ENCODE data around the gene MOB3B. TPM values are rescaled to one million over a fixed set of nuclear protein-coding genes. Genes with fewer than 3 reads are reported as not detected.

The MOB3B gene
- total RNA-seq, 1 experiment from 2014 or later = 3.0 TPM

DNA sequence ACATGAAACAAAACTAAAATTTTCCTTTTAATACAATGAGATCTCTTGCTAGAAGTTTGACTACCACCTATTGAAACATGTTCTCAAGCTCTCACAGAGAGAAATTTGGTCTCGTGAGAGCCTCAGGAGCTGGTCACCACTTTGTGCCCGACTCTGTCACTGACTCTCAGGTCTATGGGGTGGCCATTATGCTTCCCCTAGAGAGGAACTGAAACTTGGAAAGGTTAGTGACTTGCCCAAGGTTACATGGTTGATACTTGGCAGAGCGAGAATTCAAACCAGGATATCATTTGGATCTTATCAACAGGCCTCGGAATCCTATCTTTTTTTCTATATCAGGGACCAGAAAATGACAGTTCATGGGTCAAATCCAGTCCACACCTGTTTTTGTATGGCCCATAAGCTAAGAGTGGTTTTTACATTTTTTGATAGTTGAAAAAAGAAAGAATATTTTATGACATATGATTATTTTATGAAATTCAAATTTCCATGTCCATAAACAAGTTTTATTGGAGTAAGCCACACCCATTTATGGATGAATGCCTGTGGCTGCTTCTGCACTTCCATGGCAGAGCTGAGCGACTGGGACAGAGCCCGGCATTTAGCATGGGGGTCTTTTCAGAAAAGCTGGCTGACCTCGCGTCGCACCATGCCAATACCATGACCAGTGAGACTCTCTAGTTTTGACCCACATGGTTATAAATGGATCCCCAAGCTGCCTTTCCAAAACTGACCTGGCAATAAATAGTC is 187.9 kb downstream of the MOB3B start:
- DNase-seq (ENCODE audit: low read depth) = no peak

DNA sequence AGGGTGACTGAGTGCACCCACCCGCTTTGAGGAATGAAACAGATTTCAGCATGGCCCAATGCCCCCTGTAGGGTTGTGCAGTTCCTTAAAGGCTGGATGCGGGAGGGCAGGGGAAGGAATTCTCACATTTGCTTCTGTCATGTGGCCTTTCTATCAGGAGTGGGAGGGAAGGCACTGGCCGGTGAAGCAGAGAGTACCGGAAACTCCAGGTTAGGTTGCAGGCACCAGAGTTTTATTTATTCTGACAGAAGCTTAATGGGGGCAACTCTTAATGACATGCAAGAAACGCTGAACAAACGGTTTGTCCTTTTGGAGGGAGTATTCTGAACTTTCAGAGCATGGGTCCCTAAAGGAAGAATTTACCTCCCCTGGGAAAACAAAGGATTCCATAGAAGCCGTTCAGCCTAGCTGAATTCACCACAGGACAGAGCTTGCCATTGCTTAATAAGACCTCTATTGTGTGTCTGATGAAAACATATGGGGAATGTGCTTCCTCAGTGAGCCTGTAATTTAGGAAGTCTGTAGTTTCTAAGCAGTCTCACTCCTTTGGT is 188.6 kb downstream of the MOB3B start:
- no peak for DNase-seq (ENCODE audit: low read depth)

DNA sequence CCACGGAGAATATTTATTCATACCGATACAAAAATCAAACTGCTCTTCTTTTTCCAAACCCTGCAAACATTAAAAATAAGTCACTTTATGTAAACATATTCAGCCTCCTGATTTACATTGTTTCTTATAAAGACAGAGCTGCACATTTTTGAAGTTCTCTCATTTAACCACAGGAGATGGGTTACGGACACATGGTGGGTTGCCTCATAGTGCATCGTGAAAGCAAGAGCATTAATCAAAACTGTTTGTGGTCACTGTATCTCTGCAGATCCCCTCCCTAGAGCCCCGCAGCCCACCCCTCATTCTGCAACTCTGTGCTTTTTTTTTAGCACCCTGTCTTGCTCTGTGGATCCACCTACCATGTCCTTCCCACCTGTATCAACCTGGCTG is 189.3 kb downstream of the MOB3B start:
- DNase-seq (ENCODE audit: low read depth) = no peak

DNA sequence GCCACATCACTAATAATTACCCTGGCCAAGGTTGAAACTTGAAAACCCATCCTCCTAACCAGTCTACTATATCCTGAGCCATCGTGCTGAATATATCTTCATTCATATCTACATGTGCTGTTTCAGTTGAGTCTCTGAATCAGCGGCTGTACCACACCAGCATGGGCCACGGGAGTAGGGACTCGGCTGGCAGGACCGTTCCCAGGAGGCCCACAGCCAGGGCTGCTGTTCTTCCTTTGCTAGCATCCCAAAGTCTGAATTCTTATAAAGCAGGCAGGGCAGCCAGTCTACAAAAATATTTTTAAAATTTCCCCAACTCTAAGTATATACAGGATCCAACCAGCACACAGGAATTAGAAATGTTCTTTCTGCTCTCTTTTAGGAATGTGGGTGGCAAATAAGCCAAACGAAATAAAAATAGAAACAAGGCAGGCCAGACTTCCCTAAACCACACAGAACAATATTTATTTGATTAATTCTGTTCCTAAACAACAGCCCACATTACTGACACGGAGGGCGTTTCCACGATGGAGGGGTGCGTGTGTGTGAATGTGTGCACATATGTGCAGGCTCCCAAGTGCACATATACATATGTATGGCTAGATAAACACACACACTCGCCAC is 189.8 kb downstream of the MOB3B start:
- no peak for DNase-seq (ENCODE audit: low read depth)

DNA sequence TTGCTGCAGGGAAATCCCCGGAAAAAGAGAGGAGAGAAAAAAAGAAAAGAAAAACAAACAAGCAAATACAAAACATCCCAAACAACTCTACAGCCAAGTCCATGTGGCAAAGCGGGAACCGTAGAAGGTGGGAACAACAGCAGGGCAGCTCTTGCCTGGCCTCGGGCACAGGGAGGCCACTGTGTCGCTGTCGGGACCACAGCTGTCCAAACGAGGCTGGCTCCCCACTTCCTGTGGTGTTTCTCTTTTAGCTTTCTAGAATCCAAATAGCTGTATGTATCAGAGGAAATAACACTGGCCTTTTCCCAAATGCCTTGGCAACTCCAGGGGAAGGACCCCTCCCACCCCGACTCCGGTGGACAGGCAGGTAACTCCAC is 191.1 kb downstream of the MOB3B start:
- no peak for DNase-seq (ENCODE audit: low read depth)

DNA sequence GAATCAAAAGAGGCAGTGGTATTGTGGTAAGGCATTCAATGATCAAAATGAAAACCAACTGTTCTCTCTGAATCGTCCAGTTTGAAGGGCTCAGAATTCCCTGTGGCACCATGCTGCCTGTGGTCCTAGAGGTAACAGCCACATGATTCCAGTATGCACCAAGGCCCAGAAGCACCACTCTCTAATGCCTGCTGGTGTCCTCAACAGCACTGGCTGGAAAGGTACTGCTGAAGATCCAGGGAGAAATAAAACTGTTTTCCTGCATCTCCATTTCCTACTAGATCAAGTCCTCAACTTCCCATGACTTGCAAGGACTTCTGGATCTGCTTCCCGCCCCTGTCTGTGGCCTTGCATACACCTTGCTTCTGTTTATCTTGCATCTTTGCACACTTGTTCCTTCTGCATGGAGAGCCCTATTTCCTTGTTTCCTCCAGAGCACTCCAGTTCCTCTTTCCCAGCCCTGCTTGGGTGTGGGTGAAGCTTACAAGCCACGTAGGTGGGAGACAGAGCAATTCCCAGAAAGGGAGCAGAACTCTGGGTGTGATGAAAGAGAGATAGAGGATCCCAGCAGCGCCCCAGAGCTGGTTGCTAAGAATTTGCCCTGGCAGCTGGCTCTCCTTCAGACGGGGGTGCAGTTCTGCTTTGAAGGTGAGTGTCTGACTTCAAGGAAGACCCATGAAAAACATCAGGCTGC is 191.6 kb downstream of the MOB3B start:
- DNase-seq (ENCODE audit: low read depth) = no peak

DNA sequence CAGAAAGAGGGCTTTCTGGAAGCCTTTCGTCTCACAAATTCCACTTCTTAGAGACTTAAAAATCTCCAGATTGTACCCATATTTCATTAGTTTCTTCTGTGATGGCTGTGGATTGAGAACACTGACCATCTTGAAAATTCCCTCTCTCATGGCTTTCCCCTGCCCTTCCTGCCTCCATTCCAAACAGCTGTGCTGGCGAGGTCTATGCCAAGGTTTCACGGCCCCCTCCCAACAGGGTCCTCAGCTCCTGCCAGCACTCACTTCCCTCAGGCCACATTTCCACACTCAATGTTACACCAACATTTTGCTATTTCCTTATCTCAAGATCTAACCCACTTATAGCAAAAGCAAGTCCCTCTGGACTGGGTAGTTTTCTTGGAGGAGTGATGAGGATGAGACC is 192.4 kb downstream of the MOB3B start:
- DNase-seq (ENCODE audit: low read depth) = no peak

DNA sequence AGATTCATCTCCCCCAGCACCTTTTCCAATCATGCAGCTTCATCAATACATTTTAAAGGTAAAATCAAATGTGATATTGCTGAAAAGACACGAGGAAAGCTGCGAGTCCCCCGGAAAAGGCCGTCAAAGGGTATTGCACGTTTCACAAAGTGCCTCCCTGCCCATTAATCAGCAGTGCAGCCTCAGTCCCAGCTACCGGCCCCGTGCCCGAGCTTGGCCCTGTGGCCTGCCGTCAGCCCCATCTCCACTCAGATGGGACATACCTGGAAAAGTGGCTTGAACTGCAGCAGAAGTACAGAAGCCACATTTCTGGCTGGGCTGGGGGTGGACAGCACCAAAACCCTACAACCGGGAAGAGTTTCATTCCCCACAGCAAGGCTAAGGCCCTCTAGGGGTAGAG is 192.8 kb downstream of the MOB3B start:
- no peak for DNase-seq (ENCODE audit: low read depth)

DNA sequence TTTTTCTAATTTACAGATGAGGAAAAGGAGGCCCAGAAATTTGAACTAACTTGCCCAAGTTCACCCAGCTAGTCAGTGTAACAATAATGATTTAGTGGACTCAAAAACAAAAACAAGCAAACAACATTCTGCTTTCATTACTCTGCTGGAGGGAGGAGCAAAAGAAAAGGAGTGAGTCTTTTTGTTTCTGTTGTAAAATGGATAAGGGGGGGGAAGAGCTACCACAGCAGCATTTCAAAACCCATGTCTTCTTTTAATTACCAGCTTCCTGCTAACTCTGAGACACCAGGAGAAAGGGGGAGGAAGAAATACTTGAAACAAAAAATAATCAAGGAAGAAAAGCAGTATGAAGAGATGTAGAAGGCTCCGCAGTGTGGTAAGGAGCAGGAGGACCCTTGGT is 193.5 kb downstream of the MOB3B start:
- DNase-seq (ENCODE audit: low read depth) = no peak

DNA sequence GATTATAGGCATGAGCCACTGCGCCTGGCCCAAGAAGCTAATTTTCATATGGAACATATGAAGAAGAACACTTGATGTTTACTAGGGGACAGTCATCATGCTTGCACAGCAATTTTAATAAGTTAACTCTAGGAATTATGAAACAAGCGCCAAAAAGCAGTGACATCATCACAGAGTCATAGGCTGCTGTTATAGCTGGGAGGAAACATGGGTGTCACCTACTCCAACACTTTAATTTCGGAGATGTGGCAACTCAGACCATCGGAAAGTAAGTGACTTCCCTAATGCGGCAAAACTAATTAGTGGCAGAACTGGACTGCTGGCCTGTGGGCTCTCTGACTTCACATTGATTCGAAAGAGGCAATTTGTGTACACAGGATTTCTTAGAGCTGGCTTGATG is 194.5 kb downstream of the MOB3B start:
- no peak for DNase-seq (ENCODE audit: low read depth)

DNA sequence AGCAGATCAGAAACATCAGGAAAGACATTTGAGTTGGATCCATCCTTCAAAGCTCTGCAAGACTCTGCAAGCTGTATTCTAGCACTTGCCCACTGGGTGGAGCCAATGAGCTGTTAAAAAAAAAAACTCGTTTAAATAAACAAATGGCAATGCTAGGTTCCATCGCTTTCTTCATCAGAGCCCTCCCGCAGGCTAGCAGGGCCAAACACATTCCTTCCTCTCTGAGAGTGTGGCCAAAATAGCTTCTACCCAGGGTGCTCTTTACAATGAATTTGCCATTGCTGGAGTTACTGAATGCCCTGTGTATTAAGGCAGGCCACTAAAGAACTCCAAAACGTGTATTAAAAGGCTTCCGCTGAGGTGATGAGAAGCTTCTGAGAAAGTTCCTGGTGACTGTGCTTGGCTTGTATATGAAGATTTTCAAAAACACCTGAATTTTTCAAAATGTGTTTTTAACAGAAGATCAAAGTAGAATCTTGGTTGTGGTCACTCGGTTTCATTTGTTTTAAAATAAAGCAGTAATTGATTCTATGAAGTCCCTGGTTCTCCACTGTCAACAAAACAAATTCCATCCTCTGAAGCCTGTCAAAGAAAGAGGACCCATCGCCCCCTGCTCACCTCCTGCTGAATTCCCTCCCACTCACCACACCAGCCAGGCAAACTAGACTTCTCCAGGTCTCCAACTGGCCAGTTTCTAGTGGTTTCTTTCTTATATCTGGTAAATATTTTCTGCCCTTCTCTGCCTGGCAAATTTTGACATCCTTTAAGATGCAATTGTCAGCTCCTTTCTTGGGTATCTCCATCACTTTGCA is 196.2 kb downstream of the MOB3B start:
- peak; percentile 74 for DNase-seq (ENCODE audit: low read depth)

DNA sequence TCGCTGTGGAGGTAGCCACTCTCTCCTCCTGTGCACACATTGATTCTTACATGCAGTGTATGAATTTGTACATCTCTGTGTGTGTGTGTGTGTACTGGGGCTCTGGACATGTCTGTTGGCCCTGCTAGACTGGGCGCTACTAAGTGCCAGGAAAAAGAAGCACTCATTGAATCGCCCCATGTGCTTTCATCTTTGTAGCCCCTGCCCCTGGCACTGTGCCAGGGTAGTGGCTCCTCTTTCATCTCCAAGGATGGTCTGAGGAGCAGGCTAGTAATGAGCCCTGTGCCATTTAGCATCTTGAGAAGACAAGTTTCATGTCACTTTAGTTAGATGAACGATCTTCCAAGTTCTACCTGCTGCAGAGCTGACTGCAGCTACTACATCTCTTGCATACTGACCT is 198.2 kb downstream of the MOB3B start:
- no peak for DNase-seq (ENCODE audit: low read depth)

DNA sequence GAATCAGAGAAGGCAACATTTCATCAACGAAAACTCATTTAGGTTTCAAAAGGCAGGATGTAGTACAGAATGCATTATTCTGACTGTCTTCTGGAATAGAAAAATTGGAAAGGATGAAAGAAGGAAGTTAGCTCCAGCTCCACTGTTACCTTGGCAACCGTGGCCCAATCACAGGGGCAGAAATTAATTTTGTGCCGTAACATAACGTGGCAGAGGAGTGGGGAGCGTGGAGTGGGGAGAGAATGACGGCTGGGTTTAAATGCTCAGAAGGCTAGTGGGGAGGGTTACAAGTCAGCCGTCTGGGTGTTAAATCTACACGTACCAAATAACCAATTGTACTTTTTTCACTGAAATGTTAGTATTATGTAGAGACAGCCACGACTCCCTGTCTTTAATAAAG is 200.3 kb downstream of the MOB3B start:
- DNase-seq (ENCODE audit: low read depth) = no peak

DNA sequence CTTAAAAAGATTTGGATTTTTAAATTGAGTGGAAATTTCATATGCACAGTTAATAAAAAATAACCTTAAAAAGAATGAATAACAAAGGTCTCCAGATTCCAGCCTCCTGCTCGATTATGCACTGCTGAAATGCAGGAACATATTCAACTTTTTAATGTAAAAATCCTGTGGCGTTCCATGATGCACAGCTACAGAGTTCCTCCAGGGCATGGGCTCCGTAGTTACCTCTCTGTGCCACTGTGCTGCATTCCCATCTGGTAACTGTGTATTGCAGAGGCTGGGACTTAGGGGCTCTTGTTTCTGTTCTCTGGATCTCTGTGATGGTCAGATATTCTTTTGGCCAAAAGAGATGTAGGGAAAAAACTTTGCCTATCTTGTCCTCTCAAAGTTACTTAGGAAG is 201.1 kb downstream of the MOB3B start:
- DNase-seq (ENCODE audit: low read depth) = no peak

DNA sequence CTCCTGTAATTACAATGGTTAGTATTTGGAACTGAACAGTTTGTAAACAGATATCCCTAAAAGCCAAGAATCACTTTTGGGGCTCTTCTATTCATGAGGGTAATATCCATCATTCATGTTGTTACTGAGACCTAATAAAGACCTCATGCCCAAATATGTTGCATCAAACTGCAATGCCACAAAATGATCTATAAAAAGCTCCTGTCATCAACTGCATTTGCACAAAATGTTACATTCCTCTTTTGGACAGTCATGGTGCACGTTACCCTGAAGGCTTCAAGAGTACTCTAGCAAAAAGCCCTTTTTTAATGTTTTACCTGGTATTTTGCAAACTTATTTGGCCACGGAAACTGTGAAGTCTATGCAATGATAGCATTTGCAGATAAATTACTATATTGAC is 218.4 kb downstream of the MOB3B start:
- DNase-seq (ENCODE audit: low read depth) = no peak

DNA sequence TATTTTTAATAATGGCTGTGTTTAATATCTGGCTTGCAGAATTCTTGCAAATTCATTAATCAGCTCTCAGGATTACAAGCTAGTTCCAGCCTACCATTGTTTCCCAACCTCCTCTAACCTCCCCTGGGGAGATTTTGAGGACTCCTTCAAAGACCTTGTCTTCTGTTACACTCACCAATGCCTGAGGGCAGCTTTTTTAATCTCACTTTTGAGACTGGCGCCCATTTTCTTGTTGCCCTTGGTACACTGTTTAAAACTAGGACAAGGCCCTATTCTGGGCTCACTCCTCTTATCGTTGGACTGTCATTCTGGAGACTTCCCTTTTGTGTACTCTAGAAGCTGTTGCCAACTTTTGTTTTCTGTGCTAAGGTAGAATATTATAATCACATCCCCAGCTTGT is 219.0 kb downstream of the MOB3B start:
- DNase-seq (ENCODE audit: low read depth) = no peak

DNA sequence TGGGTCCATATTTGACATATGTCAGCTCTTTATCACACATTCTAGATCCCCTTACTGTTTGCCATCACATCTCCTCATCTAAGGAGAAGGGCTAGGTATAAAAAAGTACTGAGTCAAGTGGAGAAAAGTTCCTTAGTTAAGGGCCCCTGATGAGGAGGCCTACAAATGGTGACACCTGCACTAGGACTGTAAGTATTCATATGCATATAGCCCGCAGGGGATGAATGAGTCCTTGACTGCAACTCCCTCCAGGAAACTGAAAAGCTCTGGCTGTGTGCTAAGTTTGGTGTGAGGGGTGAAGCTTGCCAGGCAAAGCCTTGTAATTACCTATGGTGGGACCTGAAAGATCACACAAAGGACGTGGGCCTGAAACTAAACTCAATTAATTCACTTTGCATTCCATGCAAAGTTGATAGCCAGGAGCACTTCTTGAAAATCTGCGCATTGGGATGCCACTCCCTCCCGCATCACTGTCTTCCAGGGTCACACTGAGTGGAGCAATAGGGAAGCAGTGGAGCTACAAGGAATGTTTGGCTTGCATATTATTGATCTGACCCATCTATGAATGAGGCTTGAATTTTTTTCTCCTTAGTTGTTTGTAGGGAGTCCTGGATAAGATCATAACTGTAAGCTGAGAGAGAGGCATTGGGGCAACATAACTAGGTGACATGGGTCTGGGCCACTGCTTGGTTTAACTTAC is 220.8 kb downstream of the MOB3B start:
- no peak for DNase-seq (ENCODE audit: low read depth)

DNA sequence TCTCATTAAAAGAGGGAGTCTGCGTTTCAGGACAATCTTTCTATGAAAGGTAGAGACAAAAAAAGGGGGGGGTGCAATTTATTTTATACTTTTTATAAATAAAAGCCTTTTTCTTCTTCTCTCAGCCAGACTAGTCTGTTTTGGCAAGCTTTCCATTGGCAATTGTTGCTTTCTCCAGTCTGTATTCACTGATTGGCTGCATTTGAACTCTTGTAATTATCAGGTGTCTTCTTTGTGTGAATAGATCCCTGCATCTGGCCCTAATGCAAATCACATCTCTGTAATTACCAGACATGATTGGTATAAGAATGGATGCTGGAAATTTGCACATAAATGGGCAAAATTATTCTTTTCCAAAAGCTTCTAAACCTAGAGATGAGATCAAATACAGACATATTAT is 225.1 kb downstream of the MOB3B start:
- no peak for DNase-seq (ENCODE audit: low read depth)

DNA sequence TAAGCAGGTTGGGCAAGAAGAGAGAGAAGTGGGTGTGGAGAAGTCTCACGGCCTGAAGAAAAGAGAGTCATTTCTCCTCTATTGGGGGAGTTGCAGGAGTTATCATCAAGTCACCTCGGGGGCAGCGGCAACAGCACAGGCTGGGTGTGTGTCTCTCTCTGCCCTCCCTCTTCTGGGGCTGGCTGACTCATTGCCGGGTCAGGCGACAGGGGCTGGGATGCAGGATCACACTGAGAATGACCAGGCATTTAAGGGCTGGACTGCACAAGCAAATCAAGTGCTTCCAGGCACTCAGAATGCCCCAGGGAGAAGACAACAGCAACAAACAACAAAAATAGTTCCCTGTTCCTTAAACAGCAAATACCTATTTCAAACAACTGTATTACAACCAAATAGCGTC is 226.4 kb downstream of the MOB3B start:
- DNase-seq (ENCODE audit: low read depth) = peak; percentile 54

DNA sequence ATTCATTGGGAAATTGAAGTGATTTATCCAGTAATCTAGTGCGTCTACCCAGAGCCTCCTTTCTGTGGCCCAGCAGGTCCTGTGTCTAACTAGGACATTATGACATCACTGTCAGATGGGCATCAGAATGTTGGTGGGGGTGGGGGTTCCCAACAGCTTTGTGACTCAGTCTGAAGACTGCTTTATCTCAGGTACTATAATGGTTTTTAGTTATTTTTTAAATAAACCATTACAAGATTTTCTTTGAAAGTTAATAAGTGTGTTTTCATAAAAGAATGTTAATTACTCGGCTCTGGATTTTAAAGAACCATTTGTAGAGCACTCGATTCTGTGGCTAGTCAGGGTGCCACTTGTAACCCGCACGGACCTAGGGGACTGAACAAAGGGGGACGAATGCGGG is 232.6 kb downstream of the MOB3B start, which contains the start of gene EQTN:
Gene EQTN, minus strand, starts transcription at position 101 of the 400 bp plus-strand sequence. Its CDS starts 95 bp downstream, at position 6.
- DNase-seq (ENCODE audit: low read depth) = no peak

DNA sequence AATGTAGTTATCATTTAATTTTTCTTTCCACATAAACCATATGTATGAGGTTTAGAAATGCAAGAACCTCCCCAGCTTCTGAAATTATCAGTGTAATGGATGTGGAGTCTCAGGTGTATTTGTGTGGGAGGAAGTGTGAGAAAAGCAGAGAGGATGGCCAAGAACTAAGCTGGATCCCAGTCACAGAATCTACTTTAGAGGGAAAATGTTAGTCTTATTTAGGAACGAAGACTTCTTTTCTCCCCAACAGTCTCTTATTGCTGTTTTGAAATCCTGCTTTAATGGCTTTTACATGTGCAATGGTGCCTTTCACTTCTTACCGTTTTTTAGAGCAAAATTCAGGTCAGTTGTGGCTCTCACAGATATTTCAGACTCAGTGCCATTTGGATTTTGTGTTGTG is 235.6 kb downstream of the MOB3B start:
- no peak for DNase-seq (ENCODE audit: low read depth)

All from HT1080 (cell line).